Ishikawa (cell line): ENCODE measurements around the gene ARHGEF4.

Source experiments
- CEBPB ChIP-seq: IDR thresholded peaks from 2 replicates; pipeline ENCODE4 v1.6.1; 2012
- CREB1 ChIP-seq: IDR thresholded peaks from 2 replicates; pipeline ENCODE4 v1.6.1; 2012; ENCODE audit warnings: low read depth
- EGR1 ChIP-seq: IDR thresholded peaks from 2 replicates; pipeline ENCODE4 v1.6.1; 2012
- EP300 ChIP-seq: IDR thresholded peaks from 2 replicates; pipeline ENCODE4 v1.6.1; 2012; ENCODE audit warnings: borderline replicate concordance
- FOXM1 ChIP-seq: IDR thresholded peaks from 2 replicates; pipeline ENCODE4 v1.6.1; 2012; ENCODE audit warnings: low read depth, borderline replicate concordance
- NFIC ChIP-seq: IDR thresholded peaks from 2 replicates; pipeline ENCODE4 v1.6.1; 2012
- RAD21 ChIP-seq: IDR thresholded peaks from 2 replicates; pipeline ENCODE4 v1.6.1; 2012; ENCODE audit warnings: low read depth
- REST ChIP-seq: IDR thresholded peaks from 2 replicates; pipeline ENCODE4 v1.6.1; 2012; ENCODE audit warnings: low read depth, mild to moderate bottlenecking
- TAF1 ChIP-seq: IDR thresholded peaks from 2 replicates; pipeline ENCODE4 v1.6.1; 2012; ENCODE audit warnings: low read depth, mild to moderate bottlenecking
- TCF12 ChIP-seq: IDR thresholded peaks from 2 replicates; pipeline ENCODE4 v1.6.1; 2012; ENCODE audit warnings: low read depth
- USF1 ChIP-seq: IDR thresholded peaks from 2 replicates; pipeline ENCODE4 v1.6.1; 2012
- YY1 ChIP-seq: IDR thresholded peaks from 2 replicates; pipeline ENCODE4 v1.6.1; 2012; ENCODE audit warnings: low read depth
- ZBTB7A ChIP-seq: IDR thresholded peaks from 2 replicates; pipeline ENCODE4 v1.6.1; 2012; ENCODE audit warnings: low read depth
- TF ChIP-seq, protein P1 (sequence below): IDR thresholded peaks from 2 replicates; pipeline ENCODE4 v1.6.1; 2012

The ARHGEF4 gene

GRCh38 chr2:130947967-130948366, 111.3 kb downstream of the ARHGEF4 start:
- TF ChIP-seq, protein P1, sequence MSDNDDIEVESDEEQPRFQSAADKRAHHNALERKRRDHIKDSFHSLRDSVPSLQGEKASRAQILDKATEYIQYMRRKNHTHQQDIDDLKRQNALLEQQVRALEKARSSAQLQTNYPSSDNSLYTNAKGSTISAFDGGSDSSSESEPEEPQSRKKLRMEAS, result no peak
- no peak for TF ChIP-seq USF1

DNA sequence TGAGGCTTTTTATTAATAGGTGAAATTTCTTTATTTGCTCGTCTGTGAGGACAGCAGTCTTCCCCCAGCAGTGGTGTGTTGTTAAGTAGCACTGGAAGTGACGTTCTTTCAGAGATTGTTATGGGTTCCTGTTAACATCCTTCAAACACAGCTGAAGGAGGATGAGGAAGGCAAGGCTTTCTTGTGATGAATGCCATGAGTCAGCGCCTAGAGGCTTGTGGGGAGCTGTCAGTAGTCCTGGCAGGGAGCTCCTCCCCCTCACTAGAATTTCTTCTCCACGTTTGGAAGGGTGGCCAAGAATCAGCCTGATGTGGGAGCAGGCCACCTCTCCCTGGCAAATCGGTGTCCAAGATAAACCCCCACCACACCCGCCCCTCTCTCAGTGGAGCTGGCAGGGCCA, 113.2 kb downstream of the ARHGEF4 start:
- TF ChIP-seq, protein P1, result no peak
- no peak for TF ChIP-seq CREB1
- TF ChIP-seq REST, result no peak
- TF ChIP-seq TAF1, result no peak
- no peak for TF ChIP-seq EGR1
- no peak for TF ChIP-seq YY1

GRCh38 chr2:130951018-130951417, 114.3 kb downstream of the ARHGEF4 start:
- TF ChIP-seq REST (no peak), FOXM1 (no peak), TAF1 (no peak), YY1 (no peak), TCF12 (no peak), CREB1 (no peak), ZBTB7A (no peak), EP300 (no peak), NFIC (no peak)
- TF ChIP-seq, protein P1, result no peak

DNA sequence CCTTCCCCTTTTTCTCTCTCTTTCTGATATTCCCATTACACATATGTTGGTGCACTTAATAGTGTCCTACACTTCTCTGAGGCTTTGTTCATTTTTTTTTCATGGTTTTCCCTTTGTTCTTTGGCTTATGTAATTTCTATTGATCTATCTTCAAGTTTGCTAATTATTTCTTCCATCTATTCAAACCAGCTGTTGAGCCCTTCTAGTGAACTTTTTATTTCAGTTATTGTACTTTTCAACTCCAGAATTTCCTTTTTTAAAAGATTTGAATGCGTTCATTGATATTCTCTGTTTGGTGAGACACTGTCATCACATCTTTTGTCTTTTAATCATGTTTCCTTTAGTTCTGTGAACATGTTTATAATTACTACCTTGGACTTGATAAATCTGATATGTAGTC, 118.2 kb downstream of the ARHGEF4 start:
- TF ChIP-seq, protein P1, result no peak
- no peak for TF ChIP-seq USF1
- no peak for TF ChIP-seq EP300
- TF ChIP-seq RAD21, result no peak

DNA sequence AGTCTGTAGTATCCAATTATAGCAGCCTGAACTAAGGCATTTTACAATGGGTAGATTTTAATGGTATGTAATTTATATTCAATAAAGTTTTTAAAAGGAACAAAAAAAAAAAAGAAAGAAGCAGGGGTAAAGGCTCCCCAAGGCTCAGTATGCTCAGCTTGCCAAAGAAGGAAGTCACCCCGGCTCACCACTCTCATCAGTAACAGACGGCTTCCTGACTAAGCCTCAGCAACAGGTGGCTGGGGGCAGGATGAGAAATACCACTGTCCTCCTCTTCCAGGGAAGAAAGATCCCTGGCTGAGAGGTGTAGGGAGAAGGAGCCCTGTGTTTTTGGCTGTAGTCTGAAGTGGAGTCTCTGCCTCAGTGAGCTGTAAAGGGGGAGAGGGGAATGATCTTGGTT, 121.2 kb downstream of the ARHGEF4 start:
- no peak for TF ChIP-seq FOXM1
- TF ChIP-seq USF1, result no peak
- TF ChIP-seq TCF12, result no peak
- no peak for TF ChIP-seq EGR1
- no peak for TF ChIP-seq EP300
- TF ChIP-seq YY1, result no peak
- TF ChIP-seq, protein P1, result no peak
- no peak for TF ChIP-seq CEBPB
- no peak for TF ChIP-seq CREB1
- no peak for TF ChIP-seq NFIC
- no peak for TF ChIP-seq ZBTB7A
- TF ChIP-seq REST, result no peak
- no peak for TF ChIP-seq TAF1
